Activated T-helper 1 cell treated with anti-CD3 and anti-CD28 coated beads, Interleukin-12 subunit alpha, Interleukin-12 subunit beta, Interleukin-2, Interleukin-4 antibody, amounts not matched to agents 30 ng/mL and 10 ng/mL and 1 ng/mL, durations not matched to agents 14 hours and 24 hours and 36 hours (primary cell): ENCODE data around the gene PTPN1. TPM values are rescaled to one million over a fixed set of nuclear protein-coding genes. Genes with fewer than 3 reads are reported as not detected.
A peak's percentile ranks its signal among the peaks of the same experiment; 100 is the strongest.

Source experiments
- DNase-seq: peaks from one replicate; pipeline ENCODE4 v3.0.0; 2021; ENCODE audit warnings: low spot score
- H3K27ac Mint-ChIP-seq: one replicate; pipeline ENCODE4 v1.8.0; 2021; ENCODE audit warnings: mild to moderate bottlenecking, mixed read lengths
- H3K27me3 Mint-ChIP-seq: one replicate; pipeline ENCODE4 v1.8.0; 2022; ENCODE audit warnings: mild to moderate bottlenecking, moderate library complexity, mixed read lengths; ENCODE audit not compliant: insufficient read depth
- H3K36me3 Mint-ChIP-seq: one replicate; pipeline ENCODE4 v1.8.0; 2021; ENCODE audit warnings: low read depth, mixed read lengths
- H3K4me1 Mint-ChIP-seq: one replicate; pipeline ENCODE4 v1.8.0; 2021; ENCODE audit warnings: low read depth, mixed read lengths
- H3K4me3 Mint-ChIP-seq: one replicate; pipeline ENCODE4 v1.8.0; 2021; ENCODE audit warnings: mild to moderate bottlenecking, moderate library complexity, mixed read lengths
- H3K9me3 Mint-ChIP-seq: one replicate; pipeline ENCODE4 v1.8.0; 2021; ENCODE audit warnings: mixed read lengths
- intact Hi-C: fragments of 100-400 bp; cut with micrococcal nuclease; formaldehyde crosslinking; loops from one replicate; pipeline ENCODE4 v1.15.1; 2024
- total RNA-seq: library from RNA; stranded (reverse); gene quantifications from 2 replicates; pipeline ENCODE4 v1.2.3, GENCODE V29; 2022

Gene PTPN1
- total RNA-seq, 1 donor from 2014 or later: 60.0 TPM

GRCh38 chr20:50574108-50574507 lies 63.9 kb downstream of the PTPN1 start:
- Mint-ChIP-seq H3K9me3 (no peaks in the 10 kb centered on the region), H3K4me1 (peaks cover 48% of the 10 kb centered on the region), H3K27ac (no peak overlapping the region), H3K27me3 (no peaks in the 10 kb centered on the region), H3K4me3 (no peak overlapping the region), H3K36me3 (peaks cover 55% of the 10 kb centered on the region)
- no peak for DNase-seq
- intact Hi-C loops: no loop called here

DNA sequence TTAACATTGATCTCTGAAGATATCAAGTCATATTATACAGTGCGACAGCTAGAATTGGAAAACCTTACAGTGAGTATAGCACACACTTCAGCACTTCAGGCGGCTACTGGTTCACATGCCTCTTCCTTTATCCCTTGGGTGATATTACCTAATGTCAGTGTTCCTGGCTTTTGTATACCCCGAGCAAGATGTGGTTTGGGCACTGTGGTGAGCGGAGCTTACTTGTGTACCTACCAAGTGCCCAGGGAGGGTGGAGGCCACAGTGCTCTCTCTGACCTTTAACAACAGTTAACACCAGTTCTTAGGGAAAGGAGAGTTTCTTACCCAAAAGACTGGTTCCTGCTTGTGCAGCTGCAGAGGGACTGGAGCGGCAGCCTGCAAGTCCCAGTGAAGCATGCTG lies 64.4 kb downstream of the PTPN1 start:
- intact Hi-C loops: no loop called here
- H3K4me3 Mint-ChIP-seq: no peak overlapping the region
- H3K4me1 Mint-ChIP-seq: peaks cover 43% of the 10 kb centered on the region
- DNase-seq: no peak
- no peak overlapping the region for H3K27ac Mint-ChIP-seq
- H3K36me3 Mint-ChIP-seq: peaks cover 52% of the 10 kb centered on the region
- no peaks in the 10 kb centered on the region for H3K27me3 Mint-ChIP-seq
- no peaks in the 10 kb centered on the region for H3K9me3 Mint-ChIP-seq

DNA sequence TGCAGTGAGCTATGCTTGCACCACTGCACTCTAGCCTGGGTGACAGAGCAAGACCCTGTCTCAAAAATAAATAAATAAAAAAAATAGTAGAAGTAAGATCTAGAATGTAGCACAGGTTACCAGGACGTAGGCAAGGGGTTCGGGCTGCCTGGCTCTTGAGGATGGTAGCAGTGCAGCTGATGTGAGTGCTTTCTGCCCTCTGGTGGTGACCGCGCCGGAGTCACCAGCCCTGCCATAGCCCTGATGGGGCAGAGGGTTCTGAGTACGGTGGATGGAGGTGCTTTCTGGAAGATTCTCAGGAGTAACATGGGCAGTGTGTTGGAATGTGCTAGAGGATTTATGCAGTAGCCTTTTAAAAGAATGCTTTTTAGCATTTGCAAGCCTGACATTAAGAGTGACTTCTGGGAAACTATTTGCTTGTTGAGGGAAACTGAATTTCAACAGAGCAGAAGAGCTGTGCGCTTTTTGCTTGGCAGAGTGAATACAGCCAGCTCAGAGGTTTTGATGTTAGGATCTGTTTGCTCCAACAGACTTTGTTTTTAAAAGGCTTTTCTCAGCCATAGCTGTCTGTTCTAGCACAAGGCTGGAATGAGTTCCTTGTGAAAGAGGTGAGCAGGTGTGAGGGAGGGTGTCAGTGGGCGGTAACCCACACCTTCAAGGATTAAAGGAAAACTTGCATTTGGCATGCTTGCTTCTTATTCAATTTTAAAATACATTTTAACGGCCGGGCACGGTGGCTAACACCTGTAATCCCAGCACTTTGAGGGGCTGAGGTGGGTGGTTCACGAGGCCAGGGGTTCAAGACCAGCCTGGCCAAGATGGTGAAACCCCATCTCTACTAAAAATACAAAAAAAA lies 65.9 kb downstream of the PTPN1 start:
- Mint-ChIP-seq H3K36me3 (peaks cover 59% of the 10 kb centered on the region), H3K4me1 (peaks cover 28% of the 10 kb centered on the region), H3K9me3 (no peaks in the 10 kb centered on the region), H3K27me3 (no peaks in the 10 kb centered on the region), H3K4me3 (no peak overlapping the region), H3K27ac (peak overlapping the region; percentile 71)
- intact Hi-C loops: loop anchor here (1.0 kb wide), 3 partner anchors 66 to 390 kb away; partner anchors contain the start of gene PTPN1
- DNase-seq: peak; percentile 37

DNA sequence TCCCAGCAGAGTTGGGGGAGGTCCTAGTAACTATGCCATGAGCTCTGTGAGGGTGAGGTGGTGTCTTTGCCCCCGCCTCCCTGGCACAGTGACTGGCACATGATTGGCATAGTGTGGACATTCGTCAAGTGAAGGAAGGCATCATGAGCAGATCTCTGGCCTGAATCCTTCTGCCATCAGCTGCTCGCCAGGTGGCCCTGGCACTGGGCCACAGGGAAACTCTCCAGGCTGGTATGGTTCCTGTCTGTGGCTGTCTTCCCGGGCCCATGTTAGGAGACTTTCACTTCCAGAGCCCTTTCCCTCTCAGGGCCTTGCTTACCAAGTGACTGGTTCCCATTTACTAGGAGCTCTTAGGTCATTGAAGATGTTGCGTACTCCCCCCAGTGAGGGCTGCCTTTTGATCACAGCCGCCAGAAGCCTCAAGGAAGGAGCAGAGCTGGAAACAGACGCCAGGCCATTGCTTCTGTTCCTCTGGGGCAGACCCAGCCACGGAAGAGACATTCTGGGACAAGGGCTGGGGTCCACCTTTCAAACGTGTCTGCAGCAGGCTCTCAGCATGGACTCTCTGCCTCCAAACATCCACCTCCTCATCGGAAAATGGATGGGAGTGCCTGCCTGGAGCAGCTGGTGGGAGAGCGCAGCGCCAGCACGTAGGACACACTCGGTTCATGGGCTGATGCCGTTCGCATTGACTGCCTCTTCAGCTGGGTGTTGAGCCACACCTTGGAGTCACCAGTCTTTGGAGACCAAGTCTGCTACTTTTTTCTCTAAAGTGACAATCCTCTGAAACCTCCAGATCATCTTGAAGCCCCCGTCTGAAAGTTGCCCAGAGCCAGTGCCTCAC lies 67.2 kb downstream of the PTPN1 start:
- Mint-ChIP-seq H3K36me3 (peaks cover 61% of the 10 kb centered on the region), H3K9me3 (no peaks in the 10 kb centered on the region), H3K4me1 (peaks cover 15% of the 10 kb centered on the region), H3K27me3 (no peaks in the 10 kb centered on the region), H3K27ac (no peak overlapping the region), H3K4me3 (no peak overlapping the region)
- intact Hi-C loops: no loop called here
- no peak for DNase-seq

- Mint-ChIP-seq H3K4me1 (peaks cover 11% of the 10 kb centered on the region), H3K9me3 (no peaks in the 10 kb centered on the region), H3K27ac (no peak overlapping the region), H3K4me3 (no peak overlapping the region), H3K27me3 (no peaks in the 10 kb centered on the region), H3K36me3 (peaks cover 60% of the 10 kb centered on the region)
- DNase-seq: no peak
- intact Hi-C loops: no loop called here
These were observed 68.0 kb downstream of the PTPN1 start for GRCh38 chr20:50578061-50578777.

- Mint-ChIP-seq H3K4me3 (no peak overlapping the region), H3K27ac (no peak overlapping the region), H3K36me3 (peaks cover 61% of the 10 kb centered on the region), H3K4me1 (peaks cover 11% of the 10 kb centered on the region), H3K27me3 (no peaks in the 10 kb centered on the region), H3K9me3 (no peaks in the 10 kb centered on the region)
- no peak for DNase-seq
- intact Hi-C loops: no loop called here
These were observed 68.6 kb downstream of the PTPN1 start for GRCh38 chr20:50578778-50579165.

GRCh38 chr20:50579511-50579910 lies 69.3 kb downstream of the PTPN1 start:
- Mint-ChIP-seq H3K4me1 (peaks cover 11% of the 10 kb centered on the region), H3K4me3 (no peak overlapping the region), H3K36me3 (peaks cover 55% of the 10 kb centered on the region), H3K9me3 (no peaks in the 10 kb centered on the region), H3K27me3 (no peaks in the 10 kb centered on the region), H3K27ac (no peak overlapping the region)
- no peak for DNase-seq
- intact Hi-C loops: no loop called here

DNA sequence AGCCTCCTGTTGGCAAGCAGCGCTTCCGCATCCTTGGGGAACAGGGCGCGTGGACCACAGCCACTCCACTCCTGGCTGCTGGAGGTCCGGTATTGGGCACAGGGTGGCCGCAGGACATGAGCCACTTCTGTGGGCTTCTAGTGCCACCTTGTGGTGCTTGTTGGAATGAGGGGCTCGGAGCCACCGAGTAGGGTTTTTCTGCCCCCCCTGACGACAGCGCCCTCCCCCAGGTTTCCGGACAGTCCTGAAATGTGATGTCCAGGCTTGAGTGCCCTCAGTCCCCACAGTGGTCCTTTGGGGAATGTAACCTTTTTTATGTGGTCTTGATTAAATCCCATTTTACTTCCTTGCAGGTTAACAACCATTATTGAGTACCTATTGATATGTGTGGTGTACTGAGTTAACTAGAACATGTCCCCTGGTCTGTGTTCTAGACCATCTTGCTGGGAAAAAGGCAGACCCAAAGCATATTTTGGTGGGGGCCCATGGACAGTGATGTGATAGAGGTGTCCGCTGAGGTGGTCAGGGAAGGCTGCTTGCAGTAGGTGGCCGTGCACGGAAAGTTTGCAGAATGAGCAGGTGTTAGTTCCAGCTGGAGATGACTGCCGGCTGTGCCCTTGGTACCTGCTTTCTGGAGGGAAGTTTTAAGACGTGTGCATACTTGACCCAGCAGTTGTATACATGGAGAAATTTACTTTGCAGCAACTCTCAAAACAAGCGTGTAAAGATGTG lies 70.0 kb downstream of the PTPN1 start:
- Mint-ChIP-seq H3K36me3 (peaks cover 52% of the 10 kb centered on the region), H3K9me3 (no peaks in the 10 kb centered on the region), H3K4me1 (peaks cover 11% of the 10 kb centered on the region), H3K27ac (no peak overlapping the region), H3K27me3 (no peaks in the 10 kb centered on the region), H3K4me3 (no peak overlapping the region)
- intact Hi-C loops: loop anchor here (1.0 kb wide), 1 partner anchor 102 kb away; no protein-coding TSS in a partner anchor
- no peak for DNase-seq

DNA sequence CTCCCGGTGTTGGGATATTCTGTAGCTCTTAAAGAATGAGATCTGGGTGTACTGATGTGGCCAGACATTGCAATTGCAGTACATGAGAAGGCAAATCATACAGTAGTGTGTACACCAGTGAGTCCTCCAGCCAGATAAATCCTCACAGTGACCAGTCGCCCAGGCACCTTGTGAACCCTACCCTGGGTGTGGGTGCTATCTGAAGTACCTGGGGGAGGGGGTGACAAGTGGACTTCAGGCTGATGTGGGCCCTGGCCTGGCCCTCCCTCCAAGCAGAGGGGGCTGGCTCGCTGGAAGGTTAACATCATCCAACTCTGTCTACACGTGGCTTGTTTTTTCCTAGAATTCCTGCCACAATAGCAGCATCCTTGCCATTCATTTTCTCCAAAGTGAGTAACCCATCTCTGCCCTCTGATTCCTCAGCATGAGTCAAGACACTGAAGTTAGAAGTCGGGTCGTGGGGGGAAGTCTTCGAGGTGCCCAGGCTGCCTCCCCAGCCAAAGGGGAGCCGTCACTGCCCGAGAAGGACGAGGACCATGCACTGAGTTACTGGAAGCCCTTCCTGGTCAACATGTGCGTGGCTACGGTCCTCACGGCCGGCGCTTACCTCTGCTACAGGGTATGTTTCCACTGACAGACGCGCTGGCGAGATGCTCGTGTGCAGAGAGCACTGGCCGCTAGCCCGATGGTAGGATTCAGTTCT lies 70.8 kb downstream of the PTPN1 start:
- Mint-ChIP-seq H3K27ac (no peak overlapping the region), H3K27me3 (no peaks in the 10 kb centered on the region), H3K9me3 (no peaks in the 10 kb centered on the region), H3K4me1 (peaks cover 7% of the 10 kb centered on the region), H3K4me3 (no peak overlapping the region), H3K36me3 (peaks cover 46% of the 10 kb centered on the region)
- DNase-seq: no peak
- intact Hi-C loops: loop anchor here (1.0 kb wide), 1 partner anchor 103 kb away; no protein-coding TSS in a partner anchor

DNA sequence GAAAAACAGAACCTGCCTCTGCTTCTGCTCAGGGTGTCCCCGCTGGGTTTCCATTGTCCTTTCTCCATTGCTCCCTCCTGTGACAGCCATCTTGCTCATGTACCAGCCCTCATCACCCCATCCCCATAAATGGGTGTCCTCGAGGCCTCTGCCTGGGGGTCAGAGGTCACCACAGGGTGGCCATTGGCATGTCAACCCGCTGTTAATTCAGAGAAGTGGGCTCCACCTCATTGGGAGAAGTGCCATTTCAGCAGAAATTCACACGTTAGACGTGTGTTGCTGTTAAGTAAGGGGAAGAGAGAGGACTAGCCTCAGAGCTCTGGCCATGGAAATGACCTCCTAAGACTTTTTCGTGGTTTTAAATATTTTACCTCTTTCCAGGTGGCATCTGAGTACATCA lies 71.9 kb downstream of the PTPN1 start:
- no peak overlapping the region for H3K27ac Mint-ChIP-seq
- no peak for DNase-seq
- H3K27me3 Mint-ChIP-seq: no peaks in the 10 kb centered on the region
- intact Hi-C loops: no loop called here
- peaks cover 45% of the 10 kb centered on the region for H3K36me3 Mint-ChIP-seq
- H3K4me1 Mint-ChIP-seq: peaks cover 4% of the 10 kb centered on the region
- H3K9me3 Mint-ChIP-seq: no peaks in the 10 kb centered on the region
- no peak overlapping the region for H3K4me3 Mint-ChIP-seq

- no peaks in the 10 kb centered on the region for H3K9me3 Mint-ChIP-seq
- DNase-seq: no peak
- intact Hi-C loops: no loop called here
- peaks cover 4% of the 10 kb centered on the region for H3K4me1 Mint-ChIP-seq
- no peaks in the 10 kb centered on the region for H3K27me3 Mint-ChIP-seq
- H3K27ac Mint-ChIP-seq: no peak overlapping the region
- no peak overlapping the region for H3K4me3 Mint-ChIP-seq
- peaks cover 45% of the 10 kb centered on the region for H3K36me3 Mint-ChIP-seq
These were observed 72.5 kb downstream of the PTPN1 start for GRCh38 chr20:50582591-50583234.
